ENCODE measurements around the gene FILIP1L. TPM values are rescaled to one million over a fixed set of nuclear protein-coding genes. Genes with fewer than 3 reads are reported as not detected.

FILIP1L gene
- total and polyA plus RNA-seq, 2 of the 13 experiments (the other 11 are each of a cell fraction or from before 2014, with no cell fraction given): 8.1 to 187 TPM

GRCh38 chr3:100076731-100077529 is 37.4 kb downstream of the FILIP1L start (continued):
- no peak for TF ChIP-seq ZNF850 (CRISPR knock-in tag; conservative IDR thresholded peaks at IDR 0.05)
- TF ChIP-seq GTF2F1 (IDR thresholded peaks at IDR 0.05; ENCODE audit: low read length): no peak
- TF ChIP-seq BRD4 (CRISPR knock-in tag; IDR thresholded peaks at IDR 0.05): peak; percentile 90
- TF ChIP-seq, protein P1, sequence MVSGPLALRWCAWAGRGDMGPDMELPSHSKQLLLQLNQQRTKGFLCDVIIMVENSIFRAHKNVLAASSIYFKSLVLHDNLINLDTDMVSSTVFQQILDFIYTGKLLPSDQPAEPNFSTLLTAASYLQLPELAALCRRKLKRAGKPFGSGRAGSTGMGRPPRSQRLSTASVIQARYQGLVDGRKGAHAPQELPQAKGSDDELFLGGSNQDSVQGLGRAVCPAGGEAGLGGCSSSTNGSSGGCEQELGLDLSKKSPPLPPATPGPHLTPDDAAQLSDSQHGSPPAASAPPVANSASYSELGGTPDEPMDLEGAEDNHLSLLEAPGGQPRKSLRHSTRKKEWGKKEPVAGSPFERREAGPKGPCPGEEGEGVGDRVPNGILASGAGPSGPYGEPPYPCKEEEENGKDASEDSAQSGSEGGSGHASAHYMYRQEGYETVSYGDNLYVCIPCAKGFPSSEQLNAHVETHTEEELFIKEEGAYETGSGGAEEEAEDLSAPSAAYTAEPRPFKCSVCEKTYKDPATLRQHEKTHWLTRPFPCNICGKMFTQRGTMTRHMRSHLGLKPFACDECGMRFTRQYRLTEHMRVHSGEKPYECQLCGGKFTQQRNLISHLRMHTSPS (CRISPR knock-in tag; IDR thresholded peaks at IDR 0.05; ENCODE audit: low read depth): peak; percentile 12; the same call in 1 of the 2 replicates
- no peak for TF ChIP-seq ZNF235 (CRISPR knock-in tag; IDR thresholded peaks at IDR 0.05; ENCODE audit: borderline replicate concordance)
- no peak for TF ChIP-seq SP5 (CRISPR knock-in tag; IDR thresholded peaks at IDR 0.05; ENCODE audit: borderline replicate concordance, low read depth)
- TF ChIP-seq ZNF282 (IDR thresholded peaks at IDR 0.05; ENCODE audit: partially characterized antibody): no peak
- TF ChIP-seq ZNF766 (CRISPR knock-in tag; IDR thresholded peaks at IDR 0.05; ENCODE audit: borderline replicate concordance): no peak
- TF ChIP-seq MBNL3 (CRISPR knock-in tag; conservative IDR thresholded peaks at IDR 0.05): no peak
- TF ChIP-seq ZNF17 (CRISPR knock-in tag; IDR thresholded peaks at IDR 0.05): no peak
- peak; percentile 47; the same call in 1 of the 2 replicates for TF ChIP-seq ZNF24 (IDR thresholded peaks at IDR 0.05)
- no peak for TF ChIP-seq ZNF816 (CRISPR knock-in tag; IDR thresholded peaks at IDR 0.05; ENCODE audit: borderline replicate concordance)
- TF ChIP-seq TEAD3 (CRISPR knock-in tag; optimal IDR thresholded peaks at IDR 0.05; ENCODE audit: borderline replicate concordance): peak; percentile 89
- 0 out of 2 replicates have a peak, but pooled peaks have one; percentile 31 for TF ChIP-seq ZNF441 (CRISPR knock-in tag; IDR thresholded peaks at IDR 0.05; ENCODE audit: borderline replicate concordance)
- TF ChIP-seq, protein P2, sequence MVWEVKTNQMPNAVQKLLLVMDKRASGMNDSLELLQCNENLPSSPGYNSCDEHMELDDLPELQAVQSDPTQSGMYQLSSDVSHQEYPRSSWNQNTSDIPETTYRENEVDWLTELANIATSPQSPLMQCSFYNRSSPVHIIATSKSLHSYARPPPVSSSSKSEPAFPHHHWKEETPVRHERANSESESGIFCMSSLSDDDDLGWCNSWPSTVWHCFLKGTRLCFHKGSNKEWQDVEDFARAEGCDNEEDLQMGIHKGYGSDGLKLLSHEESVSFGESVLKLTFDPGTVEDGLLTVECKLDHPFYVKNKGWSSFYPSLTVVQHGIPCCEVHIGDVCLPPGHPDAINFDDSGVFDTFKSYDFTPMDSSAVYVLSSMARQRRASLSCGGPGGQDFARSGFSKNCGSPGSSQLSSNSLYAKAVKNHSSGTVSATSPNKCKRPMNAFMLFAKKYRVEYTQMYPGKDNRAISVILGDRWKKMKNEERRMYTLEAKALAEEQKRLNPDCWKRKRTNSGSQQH (CRISPR knock-in tag; IDR thresholded peaks at IDR 0.05; ENCODE audit: low read depth): no peak
- TF ChIP-seq ZNF644 (CRISPR knock-in tag; IDR thresholded peaks at IDR 0.05; ENCODE audit: low read depth): 0 out of 2 replicates have a peak, but pooled peaks have one; percentile 67
- peak; percentile 30 for TF ChIP-seq STAG1 (CRISPR knock-in tag; IDR thresholded peaks at IDR 0.05)
- no peak for TF ChIP-seq ZNF343 (CRISPR knock-in tag; IDR thresholded peaks at IDR 0.05)
- TF ChIP-seq NFAT5 (CRISPR knock-in tag; IDR thresholded peaks at IDR 0.05): no peak
- TF ChIP-seq GATAD1 (CRISPR knock-in tag; IDR thresholded peaks at IDR 0.05): peak; percentile 66; the same call in 1 of the 2 replicates
- TF ChIP-seq ZNF543 (CRISPR knock-in tag; IDR thresholded peaks at IDR 0.05): 0 out of 2 replicates have a peak, but pooled peaks have one; percentile 33
- no peak for TF ChIP-seq SRY (CRISPR knock-in tag; IDR thresholded peaks at IDR 0.05)

Measured in HepG2 (cell line).